ENCODE measurements around the gene NDUFA7. TPM values are rescaled to one million over a fixed set of nuclear protein-coding genes. Genes with fewer than 3 reads are reported as not detected.
A peak's percentile ranks its signal among the peaks of the same experiment; 100 is the strongest.
"Not testable (repeated sequence)": the region's sequence is repeated elsewhere in the genome, so short reads cannot be mapped to it uniquely, and the experiment has no call there.

NDUFA7 gene
- total and polyA plus RNA-seq, 2 donors from 2014 or later = 51.2 to 304 TPM

DNA sequence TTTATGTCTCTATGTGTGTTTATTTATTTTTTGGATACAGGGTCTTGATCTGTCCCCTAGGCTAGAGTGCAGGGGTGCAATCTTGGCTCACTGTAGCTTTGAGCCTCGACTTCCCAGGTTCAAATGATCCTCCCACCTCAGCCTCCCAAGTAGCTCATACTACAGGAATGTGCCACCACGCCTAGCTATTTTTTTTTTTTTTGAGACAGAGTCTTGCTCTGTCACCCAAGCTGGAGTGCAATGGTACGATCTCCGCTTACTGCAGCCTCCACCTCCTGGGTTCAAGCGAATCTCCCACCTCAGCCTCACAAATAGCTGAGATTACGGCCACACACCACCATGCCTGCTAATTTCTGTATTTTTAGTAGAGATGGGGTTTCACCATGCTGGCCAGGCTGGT, 37.8 kb upstream of the NDUFA7 start:
- H3K27ac ChIP-seq (ENCODE audit: low read depth in 2 of 2, low read length in 2 of 2) = no peak overlapping the region
- TF ChIP-seq, protein P1, sequence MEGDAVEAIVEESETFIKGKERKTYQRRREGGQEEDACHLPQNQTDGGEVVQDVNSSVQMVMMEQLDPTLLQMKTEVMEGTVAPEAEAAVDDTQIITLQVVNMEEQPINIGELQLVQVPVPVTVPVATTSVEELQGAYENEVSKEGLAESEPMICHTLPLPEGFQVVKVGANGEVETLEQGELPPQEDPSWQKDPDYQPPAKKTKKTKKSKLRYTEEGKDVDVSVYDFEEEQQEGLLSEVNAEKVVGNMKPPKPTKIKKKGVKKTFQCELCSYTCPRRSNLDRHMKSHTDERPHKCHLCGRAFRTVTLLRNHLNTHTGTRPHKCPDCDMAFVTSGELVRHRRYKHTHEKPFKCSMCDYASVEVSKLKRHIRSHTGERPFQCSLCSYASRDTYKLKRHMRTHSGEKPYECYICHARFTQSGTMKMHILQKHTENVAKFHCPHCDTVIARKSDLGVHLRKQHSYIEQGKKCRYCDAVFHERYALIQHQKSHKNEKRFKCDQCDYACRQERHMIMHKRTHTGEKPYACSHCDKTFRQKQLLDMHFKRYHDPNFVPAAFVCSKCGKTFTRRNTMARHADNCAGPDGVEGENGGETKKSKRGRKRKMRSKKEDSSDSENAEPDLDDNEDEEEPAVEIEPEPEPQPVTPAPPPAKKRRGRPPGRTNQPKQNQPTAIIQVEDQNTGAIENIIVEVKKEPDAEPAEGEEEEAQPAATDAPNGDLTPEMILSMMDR (IDR thresholded peaks at IDR 0.05; ENCODE audit: borderline replicate concordance, extremely low read depth, insufficient read depth) = no peak
- H3K9ac ChIP-seq (ENCODE audit: low read length in 3 of 3) = no peak overlapping the region
- DNase-seq (no peak), FAIRE-seq (no peak)
- intact Hi-C loops (cut with DNase I) = no loop called here
- H3K9me3 ChIP-seq (ENCODE audit: control insufficient read depth in 2 of 3, insufficient read depth in 1 of 3, low read length in 3 of 3) = peaks cover 0 to 3% (median 0%) of the 10 kb centered on the region in 3 donors
- H3K36me3 ChIP-seq (ENCODE audit: control insufficient read depth in 2 of 3, insufficient read depth in 3 of 3, low read length in 3 of 3) = no peaks in the 10 kb centered on the region
- no peak overlapping the region for H3K4me3 ChIP-seq (ENCODE audit: low read length in 3 of 3)
- peaks cover 3% of the 10 kb centered on the region for H3K27me3 ChIP-seq (ENCODE audit: control insufficient read depth, insufficient read depth, low read length)
- H3K4me1 ChIP-seq (ENCODE audit: control insufficient read depth in 2 of 3, insufficient read depth in 2 of 3, low read depth in 1 of 3, low read length in 3 of 3) = peaks cover 0 to 9% (median 6%) of the 10 kb centered on the region in 3 donors

DNA sequence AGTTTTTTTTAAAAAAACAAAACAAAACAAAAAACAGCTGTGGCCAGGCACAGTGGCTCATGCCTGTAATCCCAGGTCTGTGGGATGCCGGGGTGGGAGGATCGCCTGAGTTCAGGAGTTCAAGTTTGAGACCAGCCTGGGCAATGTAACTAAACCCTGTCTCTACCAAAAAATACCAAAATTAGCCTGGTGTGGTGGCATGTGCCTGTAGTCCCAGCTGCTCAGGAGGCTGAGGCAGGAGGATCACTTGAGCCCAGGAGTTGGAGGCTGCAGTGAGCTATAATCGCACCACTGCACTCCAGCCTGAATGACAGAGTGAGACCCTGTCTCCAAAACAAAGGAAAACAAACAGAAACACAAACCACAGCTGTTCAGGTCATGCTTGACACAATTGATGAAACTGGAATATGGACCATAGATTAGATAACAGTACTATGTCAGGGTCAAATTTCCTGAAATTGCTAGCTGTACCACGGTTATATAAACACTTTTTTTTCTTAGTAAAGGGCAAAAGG, 35.9 kb upstream of the NDUFA7 start:
- no peak overlapping the region for H3K27ac ChIP-seq (ENCODE audit: low read depth in 2 of 2, low read length in 2 of 2)
- intact Hi-C loops (cut with DNase I) = no loop called here
- H3K4me1 ChIP-seq (ENCODE audit: control insufficient read depth in 2 of 3, insufficient read depth in 2 of 3, low read depth in 1 of 3, low read length in 3 of 3) = peaks cover 0 to 6% (median 1%) of the 10 kb centered on the region in 3 donors
- DNase-seq (no peak), FAIRE-seq (no peak)
- H3K27me3 ChIP-seq (ENCODE audit: control insufficient read depth, insufficient read depth, low read length) = no peaks in the 10 kb centered on the region
- H3K9ac ChIP-seq (ENCODE audit: low read length in 3 of 3) = no peak overlapping the region
- no peaks in the 10 kb centered on the region for H3K36me3 ChIP-seq (ENCODE audit: control insufficient read depth in 2 of 3, insufficient read depth in 3 of 3, low read length in 3 of 3)
- peaks cover 0 to 3% (median 0%) of the 10 kb centered on the region in 3 donors for H3K9me3 ChIP-seq (ENCODE audit: control insufficient read depth in 2 of 3, insufficient read depth in 1 of 3, low read length in 3 of 3)
- no peak overlapping the region for H3K4me3 ChIP-seq (ENCODE audit: low read length in 3 of 3)
- TF ChIP-seq, protein P1 (IDR thresholded peaks at IDR 0.05; ENCODE audit: borderline replicate concordance, extremely low read depth, insufficient read depth) = no peak

DNA sequence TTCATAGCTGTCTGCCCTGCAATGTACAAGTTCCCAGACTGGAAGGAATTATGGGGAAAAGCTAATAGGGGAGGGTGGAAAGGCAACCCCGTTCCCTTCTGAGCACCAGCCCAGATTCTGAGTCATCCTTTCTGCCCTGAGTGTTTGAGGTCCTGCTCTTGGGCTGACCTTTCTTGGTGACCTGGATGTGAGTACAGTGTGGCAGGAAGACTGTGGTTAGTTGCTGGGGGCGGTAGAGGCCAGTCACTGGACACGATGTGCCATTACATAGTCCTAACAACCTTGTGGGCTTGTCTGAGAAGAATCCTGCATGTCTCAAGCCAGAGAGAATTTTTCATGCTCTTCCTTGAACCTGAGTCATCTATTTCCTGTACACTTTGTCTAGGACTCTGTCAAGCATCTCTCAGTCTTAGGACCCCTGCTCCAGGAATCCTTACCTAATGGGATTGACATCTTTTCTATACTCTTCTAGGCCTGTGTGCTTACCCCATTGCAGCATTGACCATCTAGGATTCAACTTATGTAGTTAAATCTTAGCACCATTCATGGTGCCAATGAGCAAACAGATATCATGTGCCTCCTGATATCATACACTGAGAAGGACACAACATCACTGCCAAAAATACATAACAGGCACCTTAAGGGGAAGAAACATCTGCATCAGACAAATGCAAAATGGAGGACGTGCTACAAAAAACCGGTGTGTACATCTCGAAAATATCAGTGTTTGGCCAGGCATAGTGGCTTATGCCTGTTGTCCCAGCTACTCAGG, 34.6 kb upstream of the NDUFA7 start:
- H3K27me3 ChIP-seq (ENCODE audit: control insufficient read depth, insufficient read depth, low read length) = no peaks in the 10 kb centered on the region
- H3K36me3 ChIP-seq (ENCODE audit: control insufficient read depth in 2 of 3, insufficient read depth in 3 of 3, low read length in 3 of 3) = no peaks in the 10 kb centered on the region
- FAIRE-seq (no peak), DNase-seq (peak in 1 of 5 donors; percentile 82)
- H3K9ac ChIP-seq (ENCODE audit: low read length in 3 of 3) = no peak overlapping the region
- no peak overlapping the region for H3K4me3 ChIP-seq (ENCODE audit: low read length in 3 of 3)
- peaks cover 0 to 3% (median 0%) of the 10 kb centered on the region in 3 donors for H3K9me3 ChIP-seq (ENCODE audit: control insufficient read depth in 2 of 3, insufficient read depth in 1 of 3, low read length in 3 of 3)
- intact Hi-C loops (cut with DNase I) = no loop called here
- TF ChIP-seq, protein P1 (IDR thresholded peaks at IDR 0.05; ENCODE audit: borderline replicate concordance, extremely low read depth, insufficient read depth) = no peak
- peaks cover 0 to 3% (median 0%) of the 10 kb centered on the region in 3 donors for H3K4me1 ChIP-seq (ENCODE audit: control insufficient read depth in 2 of 3, insufficient read depth in 2 of 3, low read depth in 1 of 3, low read length in 3 of 3)
- H3K27ac ChIP-seq (ENCODE audit: low read depth in 2 of 2, low read length in 2 of 2) = peak overlapping the region in 1 of 2 donors; percentile 14

DNA sequence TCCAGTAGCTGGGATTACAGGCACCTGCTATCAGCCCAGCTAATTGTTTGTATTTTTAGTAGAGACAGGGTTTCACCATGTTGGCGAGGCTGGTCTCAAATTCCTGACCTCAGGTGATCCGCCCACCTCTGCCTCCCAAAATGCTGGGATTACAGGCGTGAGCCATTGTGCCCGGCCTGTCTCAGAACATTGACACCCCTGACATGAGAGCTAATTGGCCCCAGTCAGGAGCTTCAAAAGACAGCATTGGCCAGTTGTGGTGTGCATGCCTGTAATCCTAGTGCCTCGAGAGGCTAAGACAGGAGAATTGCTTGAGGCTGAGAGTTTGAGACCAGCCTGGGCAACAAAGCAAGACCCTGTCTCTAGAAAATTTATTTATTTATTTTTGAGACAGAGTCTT, 31.7 kb upstream of the NDUFA7 start:
- H3K9me3 ChIP-seq (ENCODE audit: control insufficient read depth in 2 of 3, insufficient read depth in 1 of 3, low read length in 3 of 3); H3K36me3 ChIP-seq (ENCODE audit: control insufficient read depth in 2 of 3, insufficient read depth in 3 of 3, low read length in 3 of 3); FAIRE-seq; H3K4me1 ChIP-seq (ENCODE audit: control insufficient read depth in 2 of 3, insufficient read depth in 2 of 3, low read depth in 1 of 3, low read length in 3 of 3); DNase-seq; H3K4me3 ChIP-seq (ENCODE audit: low read length in 3 of 3); H3K27me3 ChIP-seq (ENCODE audit: control insufficient read depth, insufficient read depth, low read length); H3K9ac ChIP-seq (ENCODE audit: low read length in 3 of 3); H3K27ac ChIP-seq (ENCODE audit: low read depth in 2 of 2, low read length in 2 of 2); intact Hi-C loops (cut with DNase I): not testable (repeated sequence)
